ENCODE results near the gene SIPA1L2.

DNA sequence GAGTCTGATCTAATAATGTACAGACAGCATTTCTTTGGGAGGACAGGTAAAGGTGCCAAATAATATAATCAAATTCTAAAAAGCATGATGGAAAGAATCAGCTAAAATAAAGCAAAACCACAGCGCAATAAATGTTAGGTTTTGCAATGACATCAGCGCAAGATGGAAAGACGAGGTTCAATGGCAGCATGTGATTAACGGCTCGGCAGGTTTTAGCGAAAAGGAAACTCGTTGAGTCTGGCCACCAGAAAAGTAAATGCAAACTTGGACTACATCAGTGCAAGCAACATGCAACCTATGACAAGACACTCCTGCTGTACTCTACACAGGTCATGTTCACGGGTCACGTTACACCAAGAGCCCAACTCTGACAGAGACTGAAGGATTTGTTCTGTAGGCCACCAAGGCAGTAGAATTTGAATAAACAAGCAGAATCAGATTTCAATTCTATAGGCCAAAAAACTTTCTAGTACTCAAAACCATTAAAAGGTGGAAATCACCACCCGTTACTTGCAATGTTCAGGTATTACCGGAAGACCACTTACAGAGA lies 4.5 kb downstream of the SIPA1L2 start:
- TF ChIP-seq EZH2phosphoT487 (IDR thresholded peaks at IDR 0.05; ENCODE audit: insufficient read depth, low read depth) (no peak), EZH2 (IDR thresholded peaks at IDR 0.05; ENCODE audit: insufficient read depth, poor library complexity, severe bottlenecking) (no peak)

Data from GM23248 (cell line).